HG03280 (cell line): ENCODE measurements around the gene ZNF524.

Experiments used
- ATAC-seq: cut with Tn5 transposase; IDR thresholded peaks from one replicate; pipeline ENCODE4 v1.9.1; 2021; ENCODE audit warnings: mild to moderate bottlenecking, moderate library complexity; ENCODE audit not compliant: unreplicated experiment

The ZNF524 gene

GRCh38 chr19:55652311-55653128 is 52.4 kb downstream of the ZNF524 start:
- ATAC-seq: no peak
